Astrocyte (in vitro differentiated cells and primary cell): Measurements from ENCODE around the gene C3.

Experiments
- EZH2 ChIP-seq: IDR thresholded peaks from 2 replicates; pipeline ENCODE4 v1.6.1; 2012; ENCODE audit warnings: mild to moderate bottlenecking, low read length, inconsistent platforms; ENCODE audit not compliant: insufficient read depth
- TF ChIP-seq, protein P1 (sequence below): IDR thresholded peaks from 2 replicates; pipeline ENCODE4 v1.5.1; 2011; ENCODE audit warnings: low read depth, mild to moderate bottlenecking, inconsistent platforms, low read length, moderate library complexity; ENCODE audit not compliant: insufficient read depth

DNA sequence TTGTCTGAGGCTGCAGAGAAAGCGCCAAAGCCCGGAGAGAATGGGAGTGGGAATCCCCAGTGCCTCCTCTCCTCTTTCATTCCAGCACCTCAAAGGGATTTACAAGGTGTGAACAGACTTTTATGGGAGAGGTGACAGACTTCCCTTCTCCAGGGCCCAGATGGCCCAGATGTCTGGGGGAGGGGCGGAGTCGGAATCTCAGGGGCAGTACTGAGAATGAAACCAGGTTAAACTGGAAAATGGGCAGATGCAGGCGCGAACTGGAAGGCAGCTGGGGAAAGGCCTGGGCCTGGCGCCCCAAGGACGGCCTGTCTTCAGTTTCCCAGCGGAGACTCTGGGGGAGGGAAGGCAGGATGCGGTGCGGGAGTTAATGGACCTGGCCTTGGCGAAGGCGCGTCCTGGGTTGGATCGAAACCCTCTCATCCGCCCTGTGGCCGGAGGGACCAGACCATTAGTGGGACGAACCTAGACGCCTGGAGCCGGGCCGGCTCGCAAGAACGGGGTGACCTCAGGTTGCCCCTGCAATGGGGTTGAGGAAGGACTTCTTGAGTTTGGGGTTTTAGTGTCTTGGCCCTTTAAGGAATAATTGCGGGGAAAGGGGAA lies 18.4 kb upstream of the C3 start:
- TF ChIP-seq, protein P1, sequence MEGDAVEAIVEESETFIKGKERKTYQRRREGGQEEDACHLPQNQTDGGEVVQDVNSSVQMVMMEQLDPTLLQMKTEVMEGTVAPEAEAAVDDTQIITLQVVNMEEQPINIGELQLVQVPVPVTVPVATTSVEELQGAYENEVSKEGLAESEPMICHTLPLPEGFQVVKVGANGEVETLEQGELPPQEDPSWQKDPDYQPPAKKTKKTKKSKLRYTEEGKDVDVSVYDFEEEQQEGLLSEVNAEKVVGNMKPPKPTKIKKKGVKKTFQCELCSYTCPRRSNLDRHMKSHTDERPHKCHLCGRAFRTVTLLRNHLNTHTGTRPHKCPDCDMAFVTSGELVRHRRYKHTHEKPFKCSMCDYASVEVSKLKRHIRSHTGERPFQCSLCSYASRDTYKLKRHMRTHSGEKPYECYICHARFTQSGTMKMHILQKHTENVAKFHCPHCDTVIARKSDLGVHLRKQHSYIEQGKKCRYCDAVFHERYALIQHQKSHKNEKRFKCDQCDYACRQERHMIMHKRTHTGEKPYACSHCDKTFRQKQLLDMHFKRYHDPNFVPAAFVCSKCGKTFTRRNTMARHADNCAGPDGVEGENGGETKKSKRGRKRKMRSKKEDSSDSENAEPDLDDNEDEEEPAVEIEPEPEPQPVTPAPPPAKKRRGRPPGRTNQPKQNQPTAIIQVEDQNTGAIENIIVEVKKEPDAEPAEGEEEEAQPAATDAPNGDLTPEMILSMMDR: no peak
- TF ChIP-seq EZH2: no peak
